Fibroblast of villous mesenchyme (primary cell): ENCODE results near the gene STPG1. TPM values are rescaled to one million over a fixed set of nuclear protein-coding genes. Genes with fewer than 3 reads are reported as not detected.

Experiments used
- DNase-seq: peaks from one replicate; pipeline ENCODE4 v3.0.0-alpha.2; 2010; ENCODE audit warnings: low read depth
- H3K4me3 ChIP-seq: 2 replicates; pipeline ENCODE4 v1.5.1; 2011; ENCODE audit warnings: low read depth, mild to moderate bottlenecking, low read length
- CTCF ChIP-seq: IDR thresholded peaks from 2 replicates; pipeline ENCODE4 v1.5.1; 2012; ENCODE audit warnings: low read depth, mild to moderate bottlenecking, low read length; ENCODE audit not compliant: insufficient read depth
- total RNA-seq: library from RNA; depleted of rRNA; stranded (reverse); fragments of >200 nt; gene quantifications from 2 replicates; pipeline ENCODE4 v1.2.3, GENCODE V29; 2012

The STPG1 gene
- total RNA-seq, 1 donor: 9.9 TPM

DNA sequence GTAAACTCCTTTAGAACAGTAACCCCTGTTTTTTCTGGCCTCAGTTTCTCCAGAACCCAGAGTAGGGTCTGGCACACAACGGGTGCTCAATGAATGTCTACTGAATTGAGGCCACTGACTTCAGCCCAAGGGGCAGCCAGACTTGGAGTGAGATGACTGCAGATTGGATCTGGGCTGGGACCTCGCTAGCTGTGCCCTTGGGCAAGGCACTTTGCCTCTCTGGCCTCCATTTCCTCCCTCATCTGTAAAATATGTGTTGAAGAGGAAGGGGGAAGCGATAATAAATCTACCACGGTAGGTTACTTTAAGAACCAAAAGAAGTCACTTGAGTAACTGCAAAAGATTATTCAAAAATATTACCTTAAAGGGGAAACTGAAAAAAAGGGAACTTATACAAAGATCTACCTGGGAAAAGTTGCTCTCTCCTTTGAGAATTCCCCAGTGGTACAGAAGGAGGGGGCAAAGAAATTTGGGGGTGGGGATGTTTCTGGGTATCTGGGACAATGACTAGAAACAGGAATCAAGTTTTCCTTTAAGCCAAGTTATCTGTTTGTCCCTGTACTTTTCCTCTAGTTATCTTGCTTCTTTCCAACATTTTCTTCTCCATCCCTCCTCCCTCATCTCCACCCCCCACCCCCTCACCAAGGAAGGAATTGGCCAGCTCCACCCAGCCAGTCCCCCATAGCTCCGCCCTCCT, 94.8 kb downstream of the STPG1 start:
- TF ChIP-seq CTCF: no peak
- H3K4me3 ChIP-seq: no peak overlapping the region
- DNase-seq: no peak

- no peak overlapping the region for H3K4me3 ChIP-seq
- no peak for TF ChIP-seq CTCF
- DNase-seq: peak; percentile 33
These were observed 95.5 kb downstream of the STPG1 start for GRCh38 chr1:24317956-24318614.

GRCh38 chr1:24317081-24317480, 96.5 kb downstream of the STPG1 start:
- H3K4me3 ChIP-seq: no peak overlapping the region
- no peak for DNase-seq
- no peak for TF ChIP-seq CTCF

DNA sequence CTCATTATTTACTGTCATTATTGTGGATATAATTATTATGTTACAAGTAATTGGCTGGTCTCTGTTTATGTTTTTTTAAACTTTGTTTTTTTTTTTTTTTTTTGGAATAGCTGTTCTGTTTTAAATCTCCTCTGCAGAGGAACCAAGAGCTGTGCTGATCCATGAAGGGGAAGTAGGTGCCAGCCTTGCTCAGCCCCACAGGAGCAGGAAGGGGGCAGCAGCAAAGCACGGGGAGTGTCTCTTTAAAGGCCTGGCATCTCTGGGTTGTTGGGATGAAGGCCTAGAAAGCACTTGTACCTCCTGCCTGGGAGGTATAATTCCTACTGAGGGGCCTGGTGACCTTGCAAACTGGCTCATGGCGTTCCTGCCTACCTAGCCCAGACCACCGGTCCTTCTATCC, 96.9 kb downstream of the STPG1 start:
- no peak overlapping the region for H3K4me3 ChIP-seq
- no peak for DNase-seq
- TF ChIP-seq CTCF: no peak

GRCh38 chr1:24315391-24315790, 98.2 kb downstream of the STPG1 start:
- no peak overlapping the region for H3K4me3 ChIP-seq
- DNase-seq: no peak
- no peak for TF ChIP-seq CTCF

DNA sequence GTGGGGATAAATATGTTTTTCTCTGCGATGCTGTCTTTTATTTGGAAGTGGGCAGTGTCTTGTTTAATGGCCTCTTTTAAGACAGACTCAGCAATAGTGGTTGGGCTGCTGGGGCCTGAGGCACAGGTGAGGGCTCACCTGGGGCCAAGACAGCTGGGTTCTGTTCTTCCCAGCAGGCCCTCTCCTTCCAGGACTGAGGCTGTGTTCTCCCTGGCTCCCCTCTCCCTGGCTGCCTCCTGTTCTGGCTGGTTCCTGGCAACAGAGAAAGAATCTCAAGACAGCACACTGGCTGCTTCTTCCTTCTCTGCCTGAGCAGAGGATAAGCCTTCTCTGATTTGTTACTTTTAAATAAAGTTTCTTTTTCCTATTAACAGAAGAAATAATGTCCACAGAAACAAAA, 101.8 kb downstream of the STPG1 start:
- no peak overlapping the region for H3K4me3 ChIP-seq
- no peak for TF ChIP-seq CTCF
- DNase-seq: no peak
